ENCODE measurements around the gene CABP5.

CABP5 gene

GRCh38 chr19:48029431-48029830 lies 14.4 kb downstream of the CABP5 start:
- DNase-seq, result no peak

DNA sequence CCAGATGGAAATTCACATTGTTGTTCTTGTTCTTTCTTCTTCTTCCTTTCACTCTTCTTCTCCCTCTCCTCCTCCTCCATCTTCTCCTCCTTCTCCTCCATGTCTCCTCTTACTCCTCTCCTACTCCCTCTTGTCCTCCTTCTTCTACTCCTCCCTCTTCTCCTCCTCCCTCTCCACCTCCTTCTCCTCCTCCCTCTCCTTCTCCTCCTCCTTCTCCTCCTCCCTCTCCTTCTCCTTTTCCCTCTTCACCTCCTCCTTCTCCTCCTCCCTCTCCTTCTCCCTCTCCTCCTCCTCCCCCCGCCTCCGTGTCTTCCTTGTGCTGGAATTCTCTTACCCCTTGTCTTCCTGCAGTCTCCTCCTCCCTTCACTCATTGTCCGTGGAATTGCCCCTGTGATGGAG lies 18.4 kb downstream of the CABP5 start:
- DNase-seq, result no peak

- DNase-seq, result no peak
These were observed 20.4 kb downstream of the CABP5 start for GRCh38 chr19:48023518-48023917.

GRCh38 chr19:48023011-48023410 lies 20.9 kb downstream of the CABP5 start:
- no peak for DNase-seq

GRCh38 chr19:48020686-48021085 lies 23.2 kb downstream of the CABP5 start:
- DNase-seq, result no peak

GRCh38 chr19:48010932-48011758 lies 32.7 kb downstream of the CABP5 start:
- DNase-seq, result no peak

- DNase-seq, result peak; percentile 7 to 16
These were observed 37.1 kb downstream of the CABP5 start for GRCh38 chr19:48006762-48007161.

DNA sequence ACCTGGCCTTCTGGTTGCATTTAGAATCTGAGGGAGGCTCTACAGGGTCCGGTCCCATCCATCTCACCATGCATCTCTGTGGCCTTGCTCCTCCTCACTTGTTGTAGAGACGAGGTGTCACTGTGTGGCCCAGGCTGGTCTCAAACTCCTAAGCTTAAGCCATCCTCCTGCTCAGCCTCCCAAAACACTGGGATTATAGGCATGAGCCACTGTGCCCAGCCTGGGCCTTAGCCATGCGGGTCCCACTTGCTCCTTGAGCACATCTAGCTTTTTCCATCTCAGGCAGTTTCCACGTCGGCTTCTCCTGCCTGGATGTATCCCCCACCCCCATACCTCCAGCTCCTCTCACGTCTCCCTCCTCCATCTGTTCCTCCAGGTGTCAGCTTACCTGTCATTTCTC lies 39.6 kb downstream of the CABP5 start:
- DNase-seq, result no peak

- no peak for DNase-seq
These were observed 43.0 kb downstream of the CABP5 start for GRCh38 chr19:48000846-48001245.

GRCh38 chr19:47998800-47999199 lies 45.1 kb downstream of the CABP5 start:
- no peak for DNase-seq

DNA sequence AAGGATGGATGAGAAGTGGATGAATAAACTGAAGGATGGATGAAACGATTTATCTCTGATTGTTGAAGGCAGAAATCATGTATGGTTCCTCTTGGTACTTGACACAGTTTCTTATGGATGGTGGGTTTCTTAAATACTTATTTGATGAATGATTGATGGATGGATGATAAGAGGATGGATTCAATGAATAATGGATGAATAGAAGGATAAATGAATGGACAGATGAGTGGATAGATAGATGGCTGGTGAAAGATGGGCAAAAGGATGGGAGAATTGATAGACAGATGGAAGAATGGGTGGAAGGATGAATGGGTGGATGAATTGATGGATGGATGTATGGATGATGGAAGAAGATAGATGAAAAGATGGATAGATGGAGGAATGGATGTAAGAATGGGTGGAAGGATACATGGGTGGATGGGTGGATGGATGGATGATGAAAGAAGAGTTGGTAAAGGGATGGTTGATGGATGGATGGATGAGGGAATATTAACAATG lies 47.6 kb downstream of the CABP5 start:
- DNase-seq, result no peak

GRCh38 chr19:47994209-47994802 lies 49.6 kb downstream of the CABP5 start, which contains the start of gene ELSPBP1:
Gene ELSPBP1, plus strand, starts transcription at chr19:47994632. Its CDS starts 14,036 bp downstream, at chr19:48008668.
- DNase-seq, result no peak

DNA sequence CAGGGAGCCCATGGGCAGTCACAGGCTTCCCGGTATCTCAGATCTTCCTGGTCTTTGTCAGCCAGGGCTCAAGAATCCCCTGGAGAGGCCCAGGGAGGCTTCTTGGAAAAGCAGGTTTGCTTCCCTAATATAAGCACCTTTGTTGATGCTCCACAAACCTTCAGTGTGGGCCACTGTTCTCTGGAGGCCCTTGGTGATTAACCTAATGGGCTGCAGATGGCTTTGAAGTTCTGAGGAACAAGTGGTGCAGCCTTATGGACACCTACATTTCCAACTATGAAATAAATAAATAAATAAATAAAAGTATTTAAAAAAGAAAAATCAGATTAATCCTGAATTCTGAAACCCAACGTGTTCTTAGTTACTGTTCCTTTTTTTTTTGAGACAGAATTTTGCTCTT lies 51.8 kb downstream of the CABP5 start, which contains the start of gene BSPH1:
Gene BSPH1, minus strand, starts transcription at position 101 of the 400 bp plus-strand sequence. Its CDS starts 89 bp downstream, at position 12.
- DNase-seq, result no peak

GRCh38 chr19:47991191-47991808 lies 52.6 kb downstream of the CABP5 start:
- DNase-seq, result no peak
